ENCODE results near the gene RPL36.

GRCh38 chr19:5642204-5642603 lies 47.9 kb upstream of the RPL36 start:
- TF ChIP-seq CTCF (IDR thresholded peaks at IDR 0.05 in 4 of 5, conservative IDR thresholded peaks at IDR 0.05 in 1 of 5) (no peak), POLR2A (IDR thresholded peaks at IDR 0.05) (no peak)

Data from gastrocnemius medialis (tissue), 4 donors.